NCI-H1417 treated with DMSO at 0.1 percent for 48 hours (cell line): Measurements from ENCODE around the gene CYP2C8.
"Not testable (repeated sequence)": the region's sequence is repeated elsewhere in the genome, so short reads cannot be mapped to it uniquely, and the experiment has no call there.

Experiments
- DNase-seq: peaks from one replicate; lab custom pipeline; 2025; lab: John Stamatoyannopoulos, UW

The CYP2C8 gene

GRCh38 chr10:95069286-95069685, at the start of gene CYP2C8:
Gene CYP2C8, minus strand, starts transcription at chr10:95069497. Its CDS starts 95 bp downstream, at chr10:95069402.
- DNase-seq = no peak

GRCh38 chr10:95116869-95117269, 47.6 kb upstream of the CYP2C8 start:
- no peak for DNase-seq

- DNase-seq = not testable (repeated sequence)
These were observed 41.5 kb upstream of the CYP2C8 start for GRCh38 chr10:95110823-95111222.

GRCh38 chr10:95097805-95098204, 28.5 kb upstream of the CYP2C8 start:
- DNase-seq = no peak

GRCh38 chr10:95096143-95096542, 26.8 kb upstream of the CYP2C8 start:
- no peak for DNase-seq

GRCh38 chr10:95079626-95080025, 10.3 kb upstream of the CYP2C8 start:
- DNase-seq = not testable (repeated sequence)

- no peak for DNase-seq
These were observed 8.3 kb upstream of the CYP2C8 start for GRCh38 chr10:95077556-95077955.

- DNase-seq = no peak
These were observed 1.9 kb upstream of the CYP2C8 start for GRCh38 chr10:95071107-95071660.

- DNase-seq = not testable (repeated sequence)
These were observed 5.2 kb downstream of the CYP2C8 start for GRCh38 chr10:95064125-95064524.

GRCh38 chr10:95056744-95057363, 12.4 kb downstream of the CYP2C8 start:
- no peak for DNase-seq

GRCh38 chr10:95049919-95050318, 19.4 kb downstream of the CYP2C8 start:
- DNase-seq = no peak

- no peak for DNase-seq
These were observed 21.1 kb downstream of the CYP2C8 start for GRCh38 chr10:95048206-95048605.

- DNase-seq = no peak
These were observed 30.0 kb downstream of the CYP2C8 start for GRCh38 chr10:95039281-95039680.

GRCh38 chr10:95035332-95036295, 33.7 kb downstream of the CYP2C8 start:
- DNase-seq = no peak

GRCh38 chr10:95034401-95034800, 34.9 kb downstream of the CYP2C8 start:
- DNase-seq = no peak

- no peak for DNase-seq
These were observed 37.6 kb downstream of the CYP2C8 start for GRCh38 chr10:95031656-95032055.

GRCh38 chr10:95026461-95026860, 42.8 kb downstream of the CYP2C8 start:
- no peak for DNase-seq

- no peak for DNase-seq
These were observed 71.5 kb downstream of the CYP2C8 start for GRCh38 chr10:94997741-94998174.

- no peak for DNase-seq
These were observed 76.5 kb downstream of the CYP2C8 start for GRCh38 chr10:94992811-94993210.

GRCh38 chr10:94991243-94991888, 77.9 kb downstream of the CYP2C8 start:
- no peak for DNase-seq

- DNase-seq = no peak
These were observed 80.1 kb downstream of the CYP2C8 start for GRCh38 chr10:94989192-94989591.
